Liver (tissue), 9 donors: ENCODE results near the gene GOSR2. TPM values are rescaled to one million over a fixed set of nuclear protein-coding genes. Genes with fewer than 3 reads are reported as not detected.

Experiments
- DNase-seq: peaks from one replicate; pipeline ENCODE4 v3.0.0-alpha.2; 2017; ENCODE audit warnings: low spot score
- H3K27ac ChIP-seq, 2 donors: one replicate each; pipeline ENCODE4 v1.7.0; 2013; ENCODE audit warnings: inconsistent platforms in 2 of 2, low read length in 2 of 2, control low read depth in 1 of 2, low read depth in 1 of 2, mild to moderate bottlenecking in 1 of 2
- H3K27me3 ChIP-seq, 4 donors: one replicate each; pipeline versions ENCODE4 v1.6.1 to v1.7.0; 2013; ENCODE audit warnings: low read length in 3 of 4, inconsistent platforms in 1 of 4, mild to moderate bottlenecking in 1 of 4, moderate library complexity in 1 of 4; ENCODE audit not compliant: control insufficient read depth in 4 of 4, insufficient read depth in 4 of 4
- H3K36me3 ChIP-seq, 4 donors: one replicate each; pipeline versions ENCODE4 v1.6.1 to v1.7.0; 2013; ENCODE audit warnings: low read length in 3 of 4, mild to moderate bottlenecking in 3 of 4, low read depth in 1 of 4, moderate library complexity in 1 of 4; ENCODE audit not compliant: control insufficient read depth in 4 of 4, insufficient read depth in 3 of 4
- H3K4me1 ChIP-seq, 4 donors: one replicate each; pipeline versions ENCODE4 v1.6.1 to v1.7.0; 2013; ENCODE audit warnings: low read length in 3 of 4, mild to moderate bottlenecking in 3 of 4, moderate library complexity in 1 of 4; ENCODE audit not compliant: control insufficient read depth in 4 of 4, insufficient read depth in 4 of 4
- H3K4me3 ChIP-seq, 3 donors: one replicate each; pipeline versions ENCODE4 v1.6.1 to v1.7.0; 2013; ENCODE audit warnings: low read length in 3 of 3, control low read depth in 1 of 3, low read depth in 1 of 3, mild to moderate bottlenecking in 1 of 3
- H3K9ac ChIP-seq, 2 donors: one replicate each; pipeline ENCODE4 v1.7.0; 2013; ENCODE audit warnings: low read length in 2 of 2, mild to moderate bottlenecking in 2 of 2, moderate library complexity in 2 of 2, control low read depth in 1 of 2, low read depth in 1 of 2
- H3K9me3 ChIP-seq, 4 donors: one replicate each; pipeline versions ENCODE4 v1.6.1 to v1.7.0; 2013; ENCODE audit warnings: low read length in 3 of 4; ENCODE audit not compliant: control insufficient read depth in 4 of 4
- ATF3 ChIP-seq: IDR thresholded peaks from 2 replicates; pipeline ENCODE4 v1.6.1; 2016; ENCODE audit warnings: antibody characterized with exemption
- FOXA1 ChIP-seq: IDR thresholded peaks from 2 replicates; pipeline ENCODE4 v1.6.1; 2016; ENCODE audit warnings: antibody characterized with exemption
- FOXA2 ChIP-seq: IDR thresholded peaks from 2 replicates; pipeline ENCODE4 v1.6.1; 2016; ENCODE audit warnings: antibody characterized with exemption
- GABPA ChIP-seq, 2 donors: IDR thresholded peaks in 1 of 2; conservative IDR thresholded peaks in 1 of 2; 2 replicates each; pipeline ENCODE4 v1.6.1; 2016; ENCODE audit warnings: antibody characterized with exemption in 2 of 2, mild to moderate bottlenecking in 1 of 2, moderate library complexity in 1 of 2
- HNF4A ChIP-seq, 2 donors: conservative IDR thresholded peaks; 2 replicates each; pipeline ENCODE4 v1.6.1; 2016; ENCODE audit warnings: antibody characterized with exemption in 2 of 2, mild to moderate bottlenecking in 2 of 2
- HNF4G ChIP-seq: IDR thresholded peaks from 2 replicates; pipeline ENCODE4 v1.6.1; 2016; ENCODE audit warnings: antibody characterized with exemption
- JUND ChIP-seq, 2 donors: IDR thresholded peaks; 2 replicates each; pipeline ENCODE4 v1.6.1; 2016; ENCODE audit warnings: antibody characterized with exemption in 2 of 2
- MAX ChIP-seq: IDR thresholded peaks from 2 replicates; pipeline ENCODE4 v1.6.1; 2016; ENCODE audit warnings: antibody characterized with exemption
- NR2F2 ChIP-seq: IDR thresholded peaks from 2 replicates; pipeline ENCODE4 v1.6.1; 2016; ENCODE audit warnings: antibody characterized with exemption
- RXRA ChIP-seq, 2 donors: IDR thresholded peaks; 2 replicates each; pipeline ENCODE4 v1.6.1; 2017 to 2018; ENCODE audit warnings: antibody characterized with exemption in 2 of 2, mild to moderate bottlenecking in 1 of 2
- SP1 ChIP-seq: IDR thresholded peaks from 2 replicates; pipeline ENCODE4 v1.6.1; 2018; ENCODE audit warnings: antibody characterized with exemption, mild to moderate bottlenecking
- TAF1 ChIP-seq: conservative IDR thresholded peaks from 2 replicates; pipeline ENCODE4 v1.6.1; 2016; ENCODE audit warnings: antibody characterized with exemption, mild to moderate bottlenecking
- WGBS: extraction: QIAGEN DNeasy Blood & Tissue Kit; methylation state at CpG from one replicate; pipeline ENCODE4 v1.1.7; 2013; 5-methylcytosine and 5-hydroxymethylcytosine counted together
- polyA plus RNA-seq, 2 donors: library from polyadenylated mRNA; stranded (reverse) in 1 of 2; unstranded in 1 of 2; fragments of 200-250 nt in 1 of 2; fragments of >200 nt in 1 of 2; fragmentation: Nextera tagmentation in 1 of 2; extraction: Ambion mirVana in 1 of 2; gene quantifications; one replicate each; pipeline versions ENCODE4 v1.2.1 to v1.2.3, GENCODE V29; 2013 to 2015
- total RNA-seq, 2 donors: library from RNA; depleted of rRNA; stranded (reverse); fragments of >200 nt; gene quantifications; one replicate each; pipeline ENCODE4 v1.2.3, GENCODE V29; 2014
- TF ChIP-seq, protein P1 (sequence below): fragments of 150-350 bp; IDR thresholded peaks from 2 replicates; pipeline ENCODE4 v1.5.1; 2017; ENCODE audit warnings: improper control_type of control experiment, low read depth, low read length; ENCODE audit not compliant: missing input control
- TF ChIP-seq, protein P2 (sequence below): IDR thresholded peaks from 2 replicates; pipeline ENCODE4 v1.6.1; 2016; ENCODE audit warnings: antibody characterized with exemption
- donor health status: healthy.
- donor health status: healthy.
- donor health status: healthy.
- donor health status: healthy.
- donor health status: healthy.

Gene GOSR2
- total and polyA plus RNA-seq, 4 donors = 19.9 to 43.8 (median 21.0) TPM

- Histone ChIP-seq H3K27ac (no peak overlapping the region), H3K36me3 (peaks cover 20 to 71% (median 59%) of the 10 kb centered on the region in 4 donors), H3K4me3 (no peak overlapping the region), H3K9me3 (no peaks in the 10 kb centered on the region), H3K27me3 (no peaks in the 10 kb centered on the region), H3K4me1 (peaks cover 0 to 10% (median 2%) of the 10 kb centered on the region in 4 donors), H3K9ac (no peak overlapping the region)
- TF ChIP-seq HNF4A (conservative IDR thresholded peaks at IDR 0.05) = no peak
- no peak for TF ChIP-seq RXRA (IDR thresholded peaks at IDR 0.05)
- no peak for TF ChIP-seq HNF4G
- no peak for TF ChIP-seq FOXA1
- TF ChIP-seq MAX = no peak
- TF ChIP-seq, protein P1, sequence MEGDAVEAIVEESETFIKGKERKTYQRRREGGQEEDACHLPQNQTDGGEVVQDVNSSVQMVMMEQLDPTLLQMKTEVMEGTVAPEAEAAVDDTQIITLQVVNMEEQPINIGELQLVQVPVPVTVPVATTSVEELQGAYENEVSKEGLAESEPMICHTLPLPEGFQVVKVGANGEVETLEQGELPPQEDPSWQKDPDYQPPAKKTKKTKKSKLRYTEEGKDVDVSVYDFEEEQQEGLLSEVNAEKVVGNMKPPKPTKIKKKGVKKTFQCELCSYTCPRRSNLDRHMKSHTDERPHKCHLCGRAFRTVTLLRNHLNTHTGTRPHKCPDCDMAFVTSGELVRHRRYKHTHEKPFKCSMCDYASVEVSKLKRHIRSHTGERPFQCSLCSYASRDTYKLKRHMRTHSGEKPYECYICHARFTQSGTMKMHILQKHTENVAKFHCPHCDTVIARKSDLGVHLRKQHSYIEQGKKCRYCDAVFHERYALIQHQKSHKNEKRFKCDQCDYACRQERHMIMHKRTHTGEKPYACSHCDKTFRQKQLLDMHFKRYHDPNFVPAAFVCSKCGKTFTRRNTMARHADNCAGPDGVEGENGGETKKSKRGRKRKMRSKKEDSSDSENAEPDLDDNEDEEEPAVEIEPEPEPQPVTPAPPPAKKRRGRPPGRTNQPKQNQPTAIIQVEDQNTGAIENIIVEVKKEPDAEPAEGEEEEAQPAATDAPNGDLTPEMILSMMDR = no peak
- TF ChIP-seq, protein P2, sequence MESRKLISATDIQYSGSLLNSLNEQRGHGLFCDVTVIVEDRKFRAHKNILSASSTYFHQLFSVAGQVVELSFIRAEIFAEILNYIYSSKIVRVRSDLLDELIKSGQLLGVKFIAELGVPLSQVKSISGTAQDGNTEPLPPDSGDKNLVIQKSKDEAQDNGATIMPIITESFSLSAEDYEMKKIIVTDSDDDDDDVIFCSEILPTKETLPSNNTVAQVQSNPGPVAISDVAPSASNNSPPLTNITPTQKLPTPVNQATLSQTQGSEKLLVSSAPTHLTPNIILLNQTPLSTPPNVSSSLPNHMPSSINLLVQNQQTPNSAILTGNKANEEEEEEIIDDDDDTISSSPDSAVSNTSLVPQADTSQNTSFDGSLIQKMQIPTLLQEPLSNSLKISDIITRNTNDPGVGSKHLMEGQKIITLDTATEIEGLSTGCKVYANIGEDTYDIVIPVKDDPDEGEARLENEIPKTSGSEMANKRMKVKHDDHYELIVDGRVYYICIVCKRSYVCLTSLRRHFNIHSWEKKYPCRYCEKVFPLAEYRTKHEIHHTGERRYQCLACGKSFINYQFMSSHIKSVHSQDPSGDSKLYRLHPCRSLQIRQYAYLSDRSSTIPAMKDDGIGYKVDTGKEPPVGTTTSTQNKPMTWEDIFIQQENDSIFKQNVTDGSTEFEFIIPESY = no peak
- TF ChIP-seq SP1 = no peak
- TF ChIP-seq TAF1 = no peak
- no peak for TF ChIP-seq GABPA (IDR thresholded peaks at IDR 0.05 in 1 of 2, conservative IDR thresholded peaks at IDR 0.05 in 1 of 2)
- TF ChIP-seq ATF3 = no peak
- no peak for TF ChIP-seq JUND (IDR thresholded peaks at IDR 0.05)
- TF ChIP-seq NR2F2 = no peak
- TF ChIP-seq FOXA2 = no peak
- DNase-seq = no peak
- 88% methylated on average over 4 of the region's 4 CpGs for WGBS
Measured at GRCh38 chr17:46931596-46931995, 8.6 kb downstream of the GOSR2 start.

DNA sequence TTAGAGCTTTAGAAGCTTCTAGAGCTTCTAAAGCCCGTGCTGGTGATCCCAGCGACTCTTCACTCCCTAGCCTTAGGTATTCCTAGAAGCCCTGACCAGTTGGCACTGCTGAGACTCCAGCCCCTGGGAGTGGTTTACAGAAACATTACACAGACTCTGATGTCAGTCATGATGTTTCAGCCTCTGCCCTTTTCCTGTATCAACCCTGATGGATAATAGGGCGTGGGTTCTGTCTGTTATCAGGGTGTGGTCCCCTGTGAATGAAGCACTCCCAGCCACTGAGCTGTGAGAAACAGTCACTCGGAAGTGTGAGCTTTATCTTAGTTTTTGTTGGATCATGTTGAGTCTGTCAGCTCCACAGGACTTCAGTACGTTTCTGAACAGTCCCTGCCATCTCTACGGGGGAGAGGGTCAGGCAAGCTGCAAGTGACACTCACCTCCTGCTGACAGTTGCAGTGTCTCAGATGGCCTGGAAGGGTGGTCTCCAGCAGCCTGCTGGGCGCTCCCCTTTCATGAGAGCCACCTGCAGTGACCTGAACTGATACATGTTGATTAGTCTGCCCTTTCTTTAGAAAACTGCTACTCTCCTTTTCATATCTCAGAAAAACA is 12.8 kb downstream of the GOSR2 start:
- DNase-seq = no peak
- Histone ChIP-seq H3K27me3 (no peaks in the 10 kb centered on the region), H3K36me3 (peaks cover 24 to 92% (median 78%) of the 10 kb centered on the region in 4 donors), H3K27ac (no peak overlapping the region), H3K4me1 (no peaks in the 10 kb centered on the region), H3K4me3 (no peak overlapping the region), H3K9ac (no peak overlapping the region), H3K9me3 (no peaks in the 10 kb centered on the region)
- TF ChIP-seq, protein P2 = no peak
- no peak for TF ChIP-seq ATF3
- 79% methylated on average over 7 of the region's 7 CpGs for WGBS
